ENCODE measurements around the gene MYH14. TPM values are rescaled to one million over a fixed set of nuclear protein-coding genes. Genes with fewer than 3 reads are reported as not detected.

MYH14 gene
- total and polyA plus RNA-seq, 2 of the 4 experiments (the other 2 are of a cell fraction) = not detected

GRCh38 chr19:50178320-50178719 is 25.1 kb upstream of the MYH14 start:
- intact Hi-C loops (cut with micrococcal nuclease) (no loop called here), dilution Hi-C loops (cut with HindIII; ENCODE audit: low sequenced_read_pairs, unreplicated experiment) (no loop called here), in situ Hi-C loops (cut with MboI; ENCODE audit: low sequenced_read_pairs) (no loop called here)
- no peak overlapping the region for H4K8ac ChIP-seq (ENCODE audit: low read depth in 2 of 2, low read length in 2 of 2)
- H2BK20ac ChIP-seq (ENCODE audit: low read depth, low read length) = no peak overlapping the region
- H2AK5ac ChIP-seq (ENCODE audit: low read depth, low read length) = no peak overlapping the region
- no TSS peak for BruUV-seq (replicated peaks)
- no peak overlapping the region for H3K27ac ChIP-seq (ENCODE audit: insufficient read depth, low read length)
- H2BK5ac ChIP-seq (ENCODE audit: low read depth, low read length, poor library complexity, severe bottlenecking) = no peak overlapping the region
- no peak overlapping the region for H3K4me2 ChIP-seq (ENCODE audit: low read depth, low read length)
- TF ChIP-seq CTCF (conservative IDR thresholded peaks at IDR 0.05; ENCODE audit: low read depth, low read length) (no peak), FOS (IDR thresholded peaks at IDR 0.05; ENCODE audit: low read depth, low read length) (no peak)
- CTCF ChIA-PET = no interaction called here
- H3K56ac ChIP-seq (ENCODE audit: extremely low read depth, insufficient read depth, low read length) = no peak overlapping the region
- H3K27me3 ChIP-seq (ENCODE audit: control insufficient read depth, insufficient read depth, low read length) = no peaks in the 10 kb centered on the region
- no peaks in the 10 kb centered on the region for H4K20me1 ChIP-seq (ENCODE audit: insufficient read depth, low read length)
- ATAC-seq (ENCODE audit: low read depth) (no peak), DNase-seq (no peak)
- WGBS, 2 experiments (ENCODE audit: extremely low coverage in 2 of 2, insufficient read length in 1 of 2) = no CpG with 5 or more reads among the region's 1 CpG
- H4K91ac ChIP-seq (ENCODE audit: insufficient read depth, low read depth, low read length) = no peak overlapping the region
- no peak overlapping the region for H3K14ac ChIP-seq (replicated peaks; ENCODE audit: low read depth, low read length)
- H3K9me3 ChIP-seq (ENCODE audit: control insufficient read depth, insufficient read depth, low read length) = peaks cover 12% of the 10 kb centered on the region
- no peak overlapping the region for H2AFZ ChIP-seq (replicated peaks; ENCODE audit: low read length, poor library complexity)
- no peak overlapping the region for H3K9ac ChIP-seq (ENCODE audit: low read depth, low read length)
- H3K4ac ChIP-seq (ENCODE audit: low read depth, low read length) = no peak overlapping the region
- no peak overlapping the region for H2BK120ac ChIP-seq (ENCODE audit: low read depth, low read length)
- H3K23ac ChIP-seq (ENCODE audit: low read depth, low read length) = no peak overlapping the region
- H2BK15ac ChIP-seq (ENCODE audit: low read depth, low read length) = no peak overlapping the region
- H4K5ac ChIP-seq (ENCODE audit: low read depth, low read length) = no peak overlapping the region
- POLR2A ChIA-PET (ENCODE audit: unreplicated experiment) = no interaction called here
- H3K4me3 ChIP-seq (ENCODE audit: insufficient read depth, low read depth, low read length) = no peak overlapping the region
- H2AK9ac ChIP-seq (replicated peaks; ENCODE audit: low read depth, low read length, poor library complexity) = no peak overlapping the region
- no peaks in the 10 kb centered on the region for H3K36me3 ChIP-seq (ENCODE audit: control insufficient read depth, insufficient read depth, low read length)
- no peaks in the 10 kb centered on the region for H3K79me1 ChIP-seq (ENCODE audit: low read depth in 1 of 2, low read length in 2 of 2)
- H3K4me1 ChIP-seq (ENCODE audit: control insufficient read depth, insufficient read depth, low read length) = no peaks in the 10 kb centered on the region
- no peaks in the 10 kb centered on the region for H3K9me1 ChIP-seq (ENCODE audit: insufficient read depth, low read length)
- no peak overlapping the region for H3K18ac ChIP-seq (ENCODE audit: low read depth, low read length)

All from IMR-90 (cell line).